Raji (cell line): ENCODE data around the gene PTPRN2.

ENCODE experiments used
- POLR2A ChIP-seq: IDR thresholded peaks from 2 replicates; pipeline ENCODE4 v1.6.1; 2011; ENCODE audit warnings: low read depth, low read length, control low read depth; ENCODE audit not compliant: insufficient read depth

Gene PTPRN2

DNA sequence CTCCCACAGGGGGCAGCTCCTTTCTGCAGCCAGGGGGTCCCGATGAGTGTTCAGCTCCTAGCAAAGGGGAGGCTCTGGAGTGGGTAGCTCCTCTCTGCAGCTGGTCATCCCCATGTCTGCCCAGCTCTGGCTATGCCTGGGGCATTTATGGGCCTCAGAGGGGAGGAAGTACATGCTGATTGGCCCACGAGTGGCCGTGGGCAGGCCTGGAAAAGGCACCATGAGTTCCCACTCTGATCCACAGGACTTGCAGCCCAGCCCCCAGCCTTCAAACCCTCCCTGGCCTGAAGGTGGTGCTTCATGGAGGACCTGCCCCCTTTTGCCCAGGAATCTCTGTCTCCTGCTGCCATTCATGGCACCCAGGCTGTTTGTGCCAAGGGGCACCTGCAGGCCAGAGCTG, 982.0 kb downstream of the PTPRN2 start:
- TF ChIP-seq POLR2A: no peak

DNA sequence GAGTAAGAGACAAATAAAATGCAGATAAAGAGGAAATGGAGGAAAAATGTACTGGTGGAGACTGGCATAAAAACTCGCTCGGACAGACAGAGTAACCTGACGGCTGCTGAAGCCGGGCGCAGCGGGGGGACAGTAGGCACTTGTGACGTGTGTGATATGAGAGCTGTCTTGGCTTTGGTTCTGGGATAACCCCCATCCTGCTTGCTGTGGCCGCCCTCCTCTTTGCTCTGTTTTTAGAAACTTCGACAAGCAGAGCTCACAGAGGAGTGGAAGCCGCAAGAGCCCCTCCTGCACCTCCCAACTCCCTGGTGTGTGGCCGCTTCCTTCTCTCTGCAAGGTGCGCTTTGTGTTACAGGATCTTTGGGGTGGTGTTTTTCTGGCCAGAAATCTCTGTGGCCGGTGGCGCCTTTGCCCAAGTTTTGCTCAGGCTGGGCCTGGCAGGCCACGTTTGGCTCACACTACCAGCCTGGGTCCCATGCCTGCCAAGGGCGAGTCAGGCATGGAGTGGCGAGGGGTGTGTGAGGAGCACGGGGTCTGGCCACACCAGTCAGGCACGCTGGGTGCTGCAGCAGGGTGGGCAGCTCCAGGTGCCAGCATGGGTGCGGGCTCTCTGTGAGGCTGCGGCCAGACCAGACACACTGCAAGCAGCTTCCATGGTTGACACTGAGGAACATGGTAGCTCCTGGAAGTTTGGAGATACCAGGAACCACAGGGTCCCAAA, 982.8 kb downstream of the PTPRN2 start:
- TF ChIP-seq POLR2A: no peak

DNA sequence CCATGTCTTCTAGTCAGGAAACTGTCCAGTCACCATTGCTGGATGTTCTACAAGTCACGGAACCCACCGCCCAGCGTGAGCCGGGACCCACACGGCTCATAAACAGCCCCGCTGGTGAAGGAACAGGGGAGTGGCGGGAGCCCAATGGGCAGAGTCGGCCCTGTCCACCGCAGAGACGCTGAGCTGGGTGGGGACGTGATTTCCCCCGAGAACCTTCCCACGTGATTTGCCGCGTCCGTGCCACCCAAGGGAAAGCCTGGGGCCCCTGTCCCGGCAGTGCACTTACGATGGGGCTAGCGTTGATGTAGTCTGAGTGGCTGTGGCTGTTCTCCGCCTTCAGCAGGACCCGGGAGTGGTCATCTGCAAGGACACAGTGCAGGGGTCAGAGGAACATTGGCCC, 983.9 kb downstream of the PTPRN2 start:
- no peak for TF ChIP-seq POLR2A

DNA sequence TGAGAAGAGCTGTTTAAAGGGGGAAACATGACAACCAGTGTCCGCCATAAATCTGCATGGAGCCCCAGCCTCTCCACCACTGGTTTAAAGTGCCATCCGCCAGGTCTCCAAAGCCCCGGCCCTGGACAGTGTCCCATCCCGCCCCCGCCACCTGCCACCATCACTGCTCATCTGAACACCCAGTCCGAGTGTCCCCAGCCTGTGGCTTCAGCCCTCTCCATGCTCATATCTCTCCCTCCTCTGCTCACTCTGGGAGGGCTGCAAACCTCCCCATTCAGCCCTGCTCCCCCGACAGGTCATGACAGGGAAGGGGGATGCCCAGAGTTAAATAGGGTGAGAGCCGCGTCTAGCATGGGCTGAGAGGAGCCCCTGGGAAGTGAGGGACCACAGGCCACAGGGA, 984.6 kb downstream of the PTPRN2 start:
- no peak for TF ChIP-seq POLR2A

DNA sequence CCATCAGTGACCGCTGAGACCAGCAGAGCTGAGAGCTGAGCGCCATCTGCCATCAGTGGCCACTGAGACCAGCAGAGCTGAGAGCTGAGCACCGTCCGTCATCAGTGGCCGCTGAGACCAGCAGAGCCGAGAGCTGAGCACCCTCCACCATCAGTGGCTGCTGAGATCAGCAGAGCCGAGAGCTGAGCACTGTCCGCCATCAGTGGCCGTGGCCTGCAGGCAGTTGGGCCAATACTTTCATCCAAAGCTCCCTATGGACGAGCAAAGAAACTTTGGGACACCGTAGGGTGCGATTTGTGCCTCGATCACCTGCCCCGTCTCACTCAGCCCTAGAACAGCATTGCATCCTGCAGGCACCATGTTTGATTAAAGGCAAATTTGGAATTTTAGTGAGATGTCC, 985.0 kb downstream of the PTPRN2 start:
- no peak for TF ChIP-seq POLR2A

DNA sequence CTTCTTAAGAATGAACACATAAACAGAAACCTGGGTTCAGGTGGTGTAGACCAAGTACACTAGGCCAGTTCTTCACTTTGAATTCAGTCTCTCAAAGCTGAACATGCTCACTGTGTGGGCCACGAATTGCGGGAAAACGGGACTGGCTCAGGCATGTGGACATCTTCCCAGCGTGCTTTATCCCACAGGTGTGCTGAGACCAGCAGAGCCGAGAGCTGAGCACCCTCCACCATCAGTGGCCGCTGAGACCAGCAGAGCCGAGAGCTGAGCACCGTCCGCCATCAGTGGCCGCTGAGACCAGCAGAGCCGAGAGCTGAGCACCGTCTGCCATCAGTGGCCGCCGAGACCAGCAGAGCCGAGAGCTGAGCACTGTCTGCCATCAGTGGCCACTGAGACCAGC, 985.5 kb downstream of the PTPRN2 start:
- no peak for TF ChIP-seq POLR2A

DNA sequence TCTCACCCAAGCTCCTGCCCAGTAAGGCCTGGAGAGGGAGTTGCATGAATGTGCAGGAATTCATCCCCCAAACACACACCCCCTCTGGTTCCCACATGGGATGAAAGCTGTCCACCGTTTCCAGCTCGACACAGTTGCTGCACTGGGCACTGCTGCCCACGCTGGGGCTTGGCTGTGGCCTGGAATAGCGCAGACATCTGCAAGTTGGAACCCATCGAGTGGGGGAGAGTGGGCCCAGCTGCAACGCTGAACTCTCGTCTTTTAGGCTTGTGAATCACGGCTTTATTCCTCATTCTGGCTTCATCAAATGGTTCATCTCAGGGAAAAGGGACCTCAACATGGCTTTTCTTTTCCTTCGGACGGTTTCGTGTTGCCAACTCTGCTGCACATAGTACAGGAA, 986.1 kb downstream of the PTPRN2 start:
- no peak for TF ChIP-seq POLR2A

DNA sequence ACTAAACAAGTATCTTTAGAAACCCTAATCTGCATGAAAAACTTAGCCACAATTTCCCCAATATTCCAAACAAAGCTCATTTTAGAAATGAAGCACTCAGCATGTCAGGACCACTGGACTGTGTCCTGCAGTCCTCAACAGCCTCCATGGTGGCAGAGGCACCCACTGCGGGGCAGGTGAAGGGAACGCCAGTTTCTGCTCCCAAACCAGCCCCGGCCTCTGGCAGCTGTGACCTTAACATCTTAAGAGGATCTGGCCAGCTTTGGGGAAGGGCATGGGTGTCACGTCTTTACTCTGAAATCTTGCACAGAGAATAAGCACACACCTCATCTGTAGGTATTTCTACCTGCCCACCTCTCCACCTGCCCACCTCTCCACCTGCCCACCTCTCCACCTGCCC, 988.1 kb downstream of the PTPRN2 start:
- TF ChIP-seq POLR2A: no peak

DNA sequence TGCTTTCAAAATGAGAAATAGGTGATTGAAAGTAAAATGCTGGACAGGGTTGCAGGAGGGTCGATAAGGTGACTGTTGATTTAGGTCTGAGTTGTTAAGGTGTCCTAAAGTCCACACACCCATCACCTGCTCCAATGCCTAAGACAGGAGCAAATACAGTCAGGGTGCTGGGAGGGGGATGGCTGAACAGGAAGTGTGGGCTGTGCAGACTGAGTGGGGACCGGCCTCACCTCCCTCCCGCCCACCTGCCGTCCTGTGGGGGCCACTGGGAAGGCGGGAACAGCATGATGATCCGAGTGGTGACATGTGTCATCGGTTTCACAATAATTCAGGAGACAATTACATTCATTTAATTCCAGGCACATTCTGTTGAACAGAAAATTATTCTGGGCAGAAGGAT, 990.1 kb downstream of the PTPRN2 start:
- no peak for TF ChIP-seq POLR2A

DNA sequence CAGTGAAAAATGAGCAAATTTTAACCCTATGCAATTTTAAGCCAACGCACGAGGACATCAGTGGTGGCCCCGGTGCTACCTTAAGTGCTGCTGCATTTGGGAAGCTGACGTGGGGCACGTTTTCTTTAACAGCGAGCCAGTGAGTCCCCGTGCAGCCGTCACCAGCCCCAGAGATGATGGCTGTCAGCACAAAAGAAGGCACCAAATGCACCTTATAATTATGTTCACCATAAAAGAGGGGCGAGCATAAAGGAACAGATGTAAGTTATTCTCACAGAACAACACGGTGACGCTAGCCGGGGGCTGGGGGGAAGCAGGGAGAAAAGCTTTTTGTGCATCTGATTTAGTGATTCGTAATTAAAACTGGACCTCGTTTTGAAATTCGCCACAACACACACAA, 990.7 kb downstream of the PTPRN2 start:
- no peak for TF ChIP-seq POLR2A

DNA sequence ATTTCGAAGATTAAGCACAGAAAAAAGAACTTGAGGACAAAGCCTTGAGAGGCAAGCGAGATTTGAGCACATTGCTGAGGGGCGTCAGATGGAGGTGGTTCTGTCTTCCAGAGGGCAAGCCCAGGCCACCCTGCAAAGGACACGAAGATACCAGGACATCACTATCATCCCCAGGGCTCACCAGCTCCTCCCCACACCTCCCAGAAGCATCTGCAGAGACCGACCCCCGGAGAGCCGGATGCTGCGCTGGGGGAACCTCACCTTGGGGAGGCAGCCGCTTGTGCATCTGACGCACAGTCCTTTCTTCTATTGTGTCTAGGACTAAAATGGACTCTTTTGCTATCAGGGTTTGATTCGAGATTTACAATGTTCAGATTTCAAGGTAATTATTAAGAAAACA, 991.2 kb downstream of the PTPRN2 start:
- no peak for TF ChIP-seq POLR2A

DNA sequence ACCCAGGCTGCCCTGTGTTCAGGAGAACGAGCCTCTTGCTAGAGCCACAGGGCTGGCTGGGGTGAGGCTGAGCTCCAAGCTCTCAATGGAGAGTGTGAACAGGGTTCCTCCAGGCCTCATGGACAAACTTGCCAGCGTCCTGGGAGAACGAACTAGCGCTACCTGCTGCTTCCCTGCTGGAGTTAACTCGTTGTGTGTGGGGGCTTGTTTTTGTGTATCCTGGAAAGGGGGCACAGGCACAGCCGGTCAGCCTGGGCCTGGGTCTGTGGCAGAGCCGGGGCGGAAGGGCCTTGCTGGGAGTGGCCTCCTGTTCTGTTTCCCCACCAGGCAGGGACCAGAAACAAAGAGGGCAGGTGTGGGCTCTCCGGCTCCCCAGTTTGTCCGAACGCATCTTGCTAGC, 991.6 kb downstream of the PTPRN2 start:
- TF ChIP-seq POLR2A: no peak

DNA sequence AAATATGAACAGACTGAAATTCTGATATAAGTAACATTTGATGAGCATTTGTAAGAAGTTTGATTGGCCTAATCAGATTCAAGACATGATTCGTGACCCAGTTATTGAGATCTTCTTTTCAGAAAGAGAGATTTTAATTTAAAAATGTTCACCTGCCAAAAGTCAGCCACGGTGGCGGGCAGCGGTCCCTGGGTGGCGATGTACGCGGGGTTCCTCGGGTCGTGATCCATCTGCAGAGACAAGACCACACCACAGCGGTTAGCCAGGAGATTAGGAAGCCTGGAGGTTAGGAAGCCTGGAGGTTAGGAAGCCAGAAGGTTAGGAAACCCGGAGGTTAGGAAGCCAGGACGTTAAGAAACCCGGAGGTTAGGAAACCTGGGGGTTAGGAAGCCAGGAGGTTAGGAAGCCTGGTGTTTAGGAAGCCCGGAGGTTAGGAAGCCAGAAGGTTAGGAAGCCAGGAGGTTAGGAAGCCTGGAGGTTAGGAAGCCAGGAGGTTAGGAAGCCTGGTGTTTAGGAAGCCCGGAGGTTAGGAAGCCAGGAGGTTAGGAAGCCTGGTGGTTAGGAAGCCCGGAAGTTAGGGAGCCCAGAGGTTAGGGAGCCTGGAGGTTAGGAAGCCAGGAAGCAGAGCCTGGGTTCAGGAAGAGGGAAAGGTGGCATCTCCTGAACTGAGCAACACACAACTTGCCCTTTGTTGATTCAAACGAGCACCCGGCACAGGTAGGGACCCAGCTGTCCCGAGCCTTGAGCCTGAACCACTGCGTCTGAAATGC, 992.4 kb downstream of the PTPRN2 start:
- no peak for TF ChIP-seq POLR2A

DNA sequence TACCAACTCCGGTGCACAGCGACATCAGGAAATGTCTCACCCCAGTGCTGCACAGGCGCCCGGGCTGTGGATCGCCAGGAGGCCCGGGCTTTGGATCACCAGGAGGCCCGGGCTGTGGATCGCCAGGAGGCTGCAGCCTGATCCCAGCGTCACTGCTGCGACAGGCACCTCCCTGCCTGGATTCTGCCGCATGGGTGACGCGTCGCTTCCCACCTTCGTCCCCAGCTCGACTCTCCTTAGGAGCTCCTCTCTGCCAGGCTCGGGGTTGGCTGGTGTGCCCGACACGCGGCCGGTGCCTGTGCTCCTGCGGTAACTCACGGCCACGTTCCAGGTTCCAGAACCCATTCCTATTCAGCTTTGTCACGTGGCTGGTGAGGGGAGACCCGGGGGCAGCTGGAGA, 993.3 kb downstream of the PTPRN2 start:
- TF ChIP-seq POLR2A: no peak

DNA sequence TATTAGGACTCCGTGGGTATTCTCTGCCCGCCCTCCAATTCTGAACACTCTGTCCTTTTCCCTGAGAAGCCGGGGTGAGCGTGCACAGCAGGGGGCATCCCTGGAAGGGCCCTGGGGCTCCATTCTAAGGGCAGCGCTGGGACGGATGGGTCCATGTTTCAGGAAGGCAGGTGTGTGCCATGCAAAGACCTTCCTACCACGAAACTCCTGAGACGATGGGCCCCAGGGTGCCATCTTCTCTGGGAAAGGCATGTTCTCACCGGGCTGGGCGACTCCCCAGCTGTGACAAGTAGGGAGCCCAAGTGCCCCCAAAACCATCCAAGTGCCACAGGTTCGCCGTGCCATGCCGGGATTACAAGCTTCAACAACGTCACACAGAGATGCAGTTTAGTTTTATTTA, 994.1 kb downstream of the PTPRN2 start:
- TF ChIP-seq POLR2A: no peak

DNA sequence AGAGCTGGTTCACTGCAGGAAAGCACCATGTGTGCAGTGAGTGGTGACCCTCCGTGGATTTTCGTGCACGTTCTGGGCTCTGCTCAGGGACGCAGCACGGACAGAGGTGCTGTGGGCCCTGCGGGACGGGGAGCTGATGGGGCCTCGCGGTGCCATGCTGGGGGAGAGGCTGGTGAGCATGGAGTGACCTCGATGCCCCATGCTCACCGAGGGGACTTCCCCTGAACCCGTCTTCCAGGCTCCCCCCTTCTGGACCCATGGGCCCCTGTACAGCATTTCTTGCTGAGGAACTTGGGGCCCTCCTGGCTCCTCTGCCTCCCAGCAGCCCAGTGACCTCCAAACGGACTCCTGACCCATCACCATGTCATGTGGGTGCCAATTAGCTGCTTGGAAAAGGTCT, 997.1 kb downstream of the PTPRN2 start:
- no peak for TF ChIP-seq POLR2A

DNA sequence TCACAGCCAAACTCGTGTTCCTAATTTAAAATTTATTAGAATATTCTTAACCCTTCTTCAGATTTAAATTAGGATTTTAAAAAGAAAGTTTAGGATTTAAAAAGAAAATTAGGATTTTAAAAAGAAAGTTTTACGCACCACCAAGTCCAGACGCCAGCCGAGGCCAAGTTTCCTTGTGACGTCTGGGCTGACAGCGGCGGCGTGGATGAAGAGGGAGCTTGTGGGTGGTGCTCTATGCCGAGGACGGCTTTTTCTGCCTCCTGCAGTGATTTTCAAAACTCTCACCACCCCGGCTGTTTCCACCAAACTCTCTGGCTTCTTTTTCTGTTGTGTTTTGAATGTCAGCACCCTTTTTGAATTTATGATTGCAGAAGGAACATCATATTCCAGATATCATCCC, 997.9 kb downstream of the PTPRN2 start:
- no peak for TF ChIP-seq POLR2A

DNA sequence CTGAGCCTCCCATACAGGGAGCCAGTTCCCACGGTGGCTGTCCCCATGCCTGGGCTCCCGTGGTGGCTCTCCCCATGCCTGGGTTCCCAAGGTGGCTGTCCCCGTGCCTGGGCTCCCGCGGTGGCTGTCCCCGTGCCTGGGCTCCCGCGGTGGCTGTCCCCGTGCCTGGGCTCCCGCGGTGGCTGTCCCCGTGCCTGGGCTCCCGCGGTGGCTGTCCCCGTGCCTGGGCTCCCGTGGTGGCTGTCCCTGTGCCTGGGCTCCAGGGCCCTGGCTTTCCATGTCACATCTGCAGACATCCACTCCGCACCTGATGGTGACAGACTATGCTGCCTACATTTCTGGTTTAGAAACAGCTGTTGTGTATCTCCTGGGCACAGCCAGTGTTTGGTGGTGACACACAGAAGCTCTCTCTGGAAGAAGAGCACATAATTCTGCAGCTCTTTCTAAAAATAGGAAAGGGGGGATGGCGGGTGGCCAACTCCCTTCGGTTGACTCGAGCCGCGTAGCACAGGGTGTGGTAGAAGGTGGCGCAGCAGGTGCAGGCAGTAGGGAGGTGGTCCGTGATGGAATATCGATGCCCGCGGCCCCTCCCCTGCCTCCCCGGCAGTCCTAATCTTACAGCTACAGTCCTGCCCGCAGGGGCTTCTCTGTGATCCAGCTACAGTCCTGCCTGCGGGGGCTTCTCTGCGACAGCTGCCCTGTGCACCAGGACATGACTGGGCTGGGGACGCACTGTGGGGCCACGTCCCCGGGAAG, 999.6 kb downstream of the PTPRN2 start:
- TF ChIP-seq POLR2A: no peak
